Measurements from ENCODE around the gene LEO1.

- TF ChIP-seq CTCF (IDR thresholded peaks at IDR 0.05) (no peak), POLR2A (IDR thresholded peaks at IDR 0.05) (no peak)
Observed at GRCh38 chr15:52003710-52004109, 32.1 kb upstream of the LEO1 start.
